Cardiac fibroblast (primary cell): ENCODE data around the gene CEP192.
A peak's percentile ranks its signal among the peaks of the same experiment; 100 is the strongest.
"Not testable (repeated sequence)": the region's sequence is repeated elsewhere in the genome, so short reads cannot be mapped to it uniquely, and the experiment has no call there.

ENCODE experiments used
- DNase-seq, 2 donors: peaks; one replicate each; pipeline versions ENCODE4 v3.0.0 to v3.0.0-alpha.2; 2010; ENCODE audit warnings: low read depth in 2 of 2
- H3K4me3 ChIP-seq, 2 donors: replicated peaks in 1 of 2; 1 replicate in 1 of 2; 2 replicates in 1 of 2; pipeline ENCODE4 v1.5.1; 2011; ENCODE audit warnings: low read depth in 2 of 2, low read length in 2 of 2, mild to moderate bottlenecking in 2 of 2, moderate library complexity in 1 of 2
- CTCF ChIP-seq: IDR thresholded peaks from one replicate; pipeline ENCODE4 v1.5.1; 2011; ENCODE audit warnings: low read depth, mild to moderate bottlenecking, low read length, inconsistent platforms

The CEP192 gene

GRCh38 chr18:12991821-12992179 lies 638 bp downstream of the CEP192 start:
- H3K4me3 ChIP-seq, result peak overlapping the region; percentile 81 to 95
- no peak for DNase-seq
- TF ChIP-seq CTCF, result no peak

- TF ChIP-seq CTCF, result no peak
- H3K4me3 ChIP-seq, result no peak overlapping the region
- DNase-seq, result no peak
Measured at GRCh38 chr18:12993439-12993838, 2.3 kb downstream of the CEP192 start.

- no peak for DNase-seq
- TF ChIP-seq CTCF, result no peak
- no peak overlapping the region for H3K4me3 ChIP-seq
Measured at GRCh38 chr18:12995424-12995823, 4.3 kb downstream of the CEP192 start.

- no peak overlapping the region for H3K4me3 ChIP-seq
- no peak for TF ChIP-seq CTCF
- DNase-seq, result no peak
Measured at GRCh38 chr18:12995952-12996477, 4.9 kb downstream of the CEP192 start.

- no peak for DNase-seq
- H3K4me3 ChIP-seq, result no peak overlapping the region
- no peak for TF ChIP-seq CTCF
Measured at GRCh38 chr18:12996661-12997292, 5.6 kb downstream of the CEP192 start.

GRCh38 chr18:12997330-12997729 lies 6.2 kb downstream of the CEP192 start:
- DNase-seq, H3K4me3 ChIP-seq: not testable (repeated sequence)

- H3K4me3 ChIP-seq, result no peak overlapping the region
- no peak for DNase-seq
- TF ChIP-seq CTCF, result no peak
Measured at GRCh38 chr18:12998332-12999060, 7.3 kb downstream of the CEP192 start.
